Upper lobe of right lung (tissue), 1 donor: Measurements from ENCODE around the gene C16orf54. TPM values are rescaled to one million over a fixed set of nuclear protein-coding genes. Genes with fewer than 3 reads are reported as not detected.
A peak's percentile ranks its signal among the peaks of the same experiment; 100 is the strongest.
"Not testable (repeated sequence)": the region's sequence is repeated elsewhere in the genome, so short reads cannot be mapped to it uniquely, and the experiment has no call there.

ENCODE experiments used
- ATAC-seq: fragments of 200-7000 bp; cut with Tn5 transposase; one replicate; pipeline ENCODE4 v1.9.1; 2020; ENCODE audit warnings: mild to moderate bottlenecking, moderate library complexity
- DNase-seq: peaks from one replicate; pipeline ENCODE4 v3.0.0-alpha.2; 2020
- H3K27ac ChIP-seq: fragments of 200-600 bp; one replicate; pipeline ENCODE4 v1.8.0; 2022
- H3K27me3 ChIP-seq: fragments of 200-600 bp; one replicate; pipeline ENCODE4 v1.8.0; 2022; ENCODE audit warnings: mild to moderate bottlenecking
- H3K36me3 ChIP-seq: fragments of 200-600 bp; one replicate; pipeline ENCODE4 v1.8.0; 2022
- H3K4me1 ChIP-seq: fragments of 200-600 bp; one replicate; pipeline ENCODE4 v1.8.0; 2022
- H3K4me3 ChIP-seq: fragments of 200-600 bp; one replicate; pipeline ENCODE4 v1.8.0; 2022; ENCODE audit warnings: mild to moderate bottlenecking
- H3K9me3 ChIP-seq: fragments of 200-600 bp; one replicate; pipeline ENCODE4 v1.8.0; 2022
- intact Hi-C: fragments of 100-400 bp; cut with DNase I; formaldehyde crosslinking; loops from one replicate; pipeline ENCODE4 v1.11.0; 2022
- total RNA-seq: library from RNA; stranded (reverse); fragmentation: NEBNext Ultra II Directional; extraction: Animal tissue kit (Norgen Biotek cat#: 25700); gene quantifications from one replicate; pipeline ENCODE4 v1.2.1, GENCODE V29; 2021
- TF ChIP-seq, protein P1 (sequence below): fragments of 200-600 bp; IDR thresholded peaks from one replicate; pipeline ENCODE4 v1.8.0; 2022; ENCODE audit warnings: antibody characterized with exemption
- donor health status: DM: no; HTN: yes; CAD: no; lungs with severe emphysema.

The C16orf54 gene
- total RNA-seq, 1 donor from 2014 or later = 7.3 TPM

- no peaks in the 10 kb centered on the region for H3K4me1 ChIP-seq
- TF ChIP-seq, protein P1, sequence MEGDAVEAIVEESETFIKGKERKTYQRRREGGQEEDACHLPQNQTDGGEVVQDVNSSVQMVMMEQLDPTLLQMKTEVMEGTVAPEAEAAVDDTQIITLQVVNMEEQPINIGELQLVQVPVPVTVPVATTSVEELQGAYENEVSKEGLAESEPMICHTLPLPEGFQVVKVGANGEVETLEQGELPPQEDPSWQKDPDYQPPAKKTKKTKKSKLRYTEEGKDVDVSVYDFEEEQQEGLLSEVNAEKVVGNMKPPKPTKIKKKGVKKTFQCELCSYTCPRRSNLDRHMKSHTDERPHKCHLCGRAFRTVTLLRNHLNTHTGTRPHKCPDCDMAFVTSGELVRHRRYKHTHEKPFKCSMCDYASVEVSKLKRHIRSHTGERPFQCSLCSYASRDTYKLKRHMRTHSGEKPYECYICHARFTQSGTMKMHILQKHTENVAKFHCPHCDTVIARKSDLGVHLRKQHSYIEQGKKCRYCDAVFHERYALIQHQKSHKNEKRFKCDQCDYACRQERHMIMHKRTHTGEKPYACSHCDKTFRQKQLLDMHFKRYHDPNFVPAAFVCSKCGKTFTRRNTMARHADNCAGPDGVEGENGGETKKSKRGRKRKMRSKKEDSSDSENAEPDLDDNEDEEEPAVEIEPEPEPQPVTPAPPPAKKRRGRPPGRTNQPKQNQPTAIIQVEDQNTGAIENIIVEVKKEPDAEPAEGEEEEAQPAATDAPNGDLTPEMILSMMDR = no peak
- H3K27me3 ChIP-seq = no peaks in the 10 kb centered on the region
- ATAC-seq (no peak), DNase-seq (no peak)
- H3K27ac ChIP-seq = no peak overlapping the region
- H3K36me3 ChIP-seq = no peaks in the 10 kb centered on the region
- no peak overlapping the region for H3K4me3 ChIP-seq
- intact Hi-C loops = no loop called here
- no peaks in the 10 kb centered on the region for H3K9me3 ChIP-seq
Measured at GRCh38 chr16:29747947-29748759, 2.4 kb upstream of the C16orf54 start.

- DNase-seq, ATAC-seq, H3K27me3 ChIP-seq, H3K36me3 ChIP-seq, H3K4me1 ChIP-seq, H3K9me3 ChIP-seq, intact Hi-C loops: not testable (repeated sequence)
- peak overlapping the region; percentile 80 for H3K27ac ChIP-seq
- H3K4me3 ChIP-seq = peak overlapping the region; percentile 53
Measured at GRCh38 chr16:29746518-29746917, 728 bp upstream of the C16orf54 start.

DNA sequence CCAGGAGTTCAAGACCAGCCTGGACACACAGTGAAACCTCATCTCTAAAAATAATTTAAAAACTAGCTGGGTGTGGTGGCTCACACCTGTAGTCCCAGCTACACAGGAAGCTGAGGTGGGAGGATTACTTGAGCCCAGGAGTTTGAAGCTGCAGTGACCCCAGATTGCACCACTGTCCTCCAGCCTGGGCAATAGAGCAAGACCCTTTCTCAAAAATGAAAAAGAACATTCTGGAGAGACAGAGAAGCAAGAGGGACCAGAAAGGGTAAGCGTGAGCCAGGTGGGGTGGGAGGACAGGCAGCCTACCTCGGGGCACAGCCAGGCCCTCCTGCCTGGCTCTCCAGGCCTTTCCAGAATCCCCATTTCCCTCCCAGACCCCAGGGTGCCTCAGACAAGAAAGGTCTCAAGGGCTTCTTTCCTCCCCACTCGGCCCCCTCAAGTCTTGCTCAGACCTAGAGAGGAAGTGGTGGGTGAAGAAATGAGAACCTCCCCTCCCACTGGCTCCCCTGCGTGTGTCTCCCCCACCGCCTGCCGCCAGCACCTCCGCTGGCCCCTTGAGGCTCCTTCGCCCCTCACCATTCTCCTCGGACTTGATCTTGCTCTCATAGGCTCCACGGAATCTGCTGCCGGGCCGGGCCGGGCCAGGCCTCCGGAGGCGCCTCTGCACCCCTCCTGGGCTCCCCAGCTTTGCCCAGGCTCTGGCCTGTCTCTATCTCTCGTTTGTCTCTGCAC, 503 bp downstream of the C16orf54 start:
- peak; percentile 70 for ATAC-seq
- intact Hi-C loops = no loop called here
- Histone ChIP-seq H3K4me1 (no peaks in the 10 kb centered on the region), H3K36me3 (no peaks in the 10 kb centered on the region), H3K4me3 (peak overlapping the region; percentile 53), H3K27ac (peak overlapping the region; percentile 80), H3K9me3 (no peaks in the 10 kb centered on the region), H3K27me3 (no peaks in the 10 kb centered on the region)
- TF ChIP-seq, protein P1 = no peak
- peak; percentile 68 for DNase-seq

GRCh38 chr16:29744541-29745101, 1.2 kb downstream of the C16orf54 start:
- ATAC-seq (no peak), DNase-seq (no peak)
- H3K4me1 ChIP-seq = no peaks in the 10 kb centered on the region
- peak overlapping the region; percentile 80 for H3K27ac ChIP-seq
- no peaks in the 10 kb centered on the region for H3K27me3 ChIP-seq
- peak overlapping the region; percentile 53 for H3K4me3 ChIP-seq
- TF ChIP-seq, protein P1 = no peak
- H3K36me3 ChIP-seq = no peaks in the 10 kb centered on the region
- no peaks in the 10 kb centered on the region for H3K9me3 ChIP-seq
- intact Hi-C loops = no loop called here

- no peaks in the 10 kb centered on the region for H3K4me1 ChIP-seq
- H3K4me3 ChIP-seq = peak overlapping the region; percentile 53
- H3K27ac ChIP-seq = peak overlapping the region; percentile 80
- no peaks in the 10 kb centered on the region for H3K36me3 ChIP-seq
- ATAC-seq = no peak
- intact Hi-C loops = no loop called here
- DNase-seq = no peak
- TF ChIP-seq, protein P1 = no peak
- H3K9me3 ChIP-seq = no peaks in the 10 kb centered on the region
- H3K27me3 ChIP-seq = no peaks in the 10 kb centered on the region
Measured at GRCh38 chr16:29743827-29744531, 1.8 kb downstream of the C16orf54 start.
